ENCODE data around the gene COL7A1.

Gene COL7A1

DNA sequence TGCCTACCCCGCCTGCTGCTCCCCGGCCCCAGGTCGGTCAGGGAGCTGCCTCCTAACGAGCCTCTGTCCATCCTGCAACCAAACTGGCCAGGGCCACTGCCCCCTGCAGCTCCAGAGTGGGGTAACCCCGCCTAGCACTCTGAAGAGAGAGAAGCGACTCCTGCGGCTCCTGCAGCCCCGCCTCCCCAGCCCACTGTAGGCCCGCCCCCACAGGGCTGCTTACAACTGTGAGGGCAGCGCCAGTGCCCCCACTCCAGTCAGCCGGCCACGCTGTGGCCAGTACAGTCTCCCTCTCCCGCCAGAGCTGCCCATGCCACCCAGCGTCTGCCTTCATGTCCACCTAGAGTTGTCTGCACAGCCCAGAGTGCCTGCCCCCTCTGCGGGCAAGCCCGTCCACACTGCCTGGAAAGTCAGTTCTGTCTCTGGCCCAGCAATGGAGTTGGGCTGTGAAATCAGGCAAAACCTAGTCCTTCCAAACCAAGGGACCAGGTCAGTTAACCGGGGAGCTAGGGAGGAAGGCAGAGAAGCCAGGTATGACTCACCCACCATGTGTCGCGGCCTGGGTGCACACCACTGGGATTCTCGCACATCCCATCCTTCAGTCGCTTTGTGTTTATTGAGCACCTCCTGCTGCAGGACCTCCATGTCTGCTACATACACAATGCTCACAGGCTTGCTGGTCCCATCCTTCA is 33.9 kb downstream of the COL7A1 start:
- H3K4me3 ChIP-seq (replicated peaks; ENCODE audit: low read depth, low read length), result no peak overlapping the region
- no peak for DNase-seq (ENCODE audit: extremely low read depth, low read depth)
- TF ChIP-seq, protein P1, sequence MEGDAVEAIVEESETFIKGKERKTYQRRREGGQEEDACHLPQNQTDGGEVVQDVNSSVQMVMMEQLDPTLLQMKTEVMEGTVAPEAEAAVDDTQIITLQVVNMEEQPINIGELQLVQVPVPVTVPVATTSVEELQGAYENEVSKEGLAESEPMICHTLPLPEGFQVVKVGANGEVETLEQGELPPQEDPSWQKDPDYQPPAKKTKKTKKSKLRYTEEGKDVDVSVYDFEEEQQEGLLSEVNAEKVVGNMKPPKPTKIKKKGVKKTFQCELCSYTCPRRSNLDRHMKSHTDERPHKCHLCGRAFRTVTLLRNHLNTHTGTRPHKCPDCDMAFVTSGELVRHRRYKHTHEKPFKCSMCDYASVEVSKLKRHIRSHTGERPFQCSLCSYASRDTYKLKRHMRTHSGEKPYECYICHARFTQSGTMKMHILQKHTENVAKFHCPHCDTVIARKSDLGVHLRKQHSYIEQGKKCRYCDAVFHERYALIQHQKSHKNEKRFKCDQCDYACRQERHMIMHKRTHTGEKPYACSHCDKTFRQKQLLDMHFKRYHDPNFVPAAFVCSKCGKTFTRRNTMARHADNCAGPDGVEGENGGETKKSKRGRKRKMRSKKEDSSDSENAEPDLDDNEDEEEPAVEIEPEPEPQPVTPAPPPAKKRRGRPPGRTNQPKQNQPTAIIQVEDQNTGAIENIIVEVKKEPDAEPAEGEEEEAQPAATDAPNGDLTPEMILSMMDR (IDR thresholded peaks at IDR 0.05; ENCODE audit: low read depth, low read length, missing control alignments), result peak; percentile 19

DNA sequence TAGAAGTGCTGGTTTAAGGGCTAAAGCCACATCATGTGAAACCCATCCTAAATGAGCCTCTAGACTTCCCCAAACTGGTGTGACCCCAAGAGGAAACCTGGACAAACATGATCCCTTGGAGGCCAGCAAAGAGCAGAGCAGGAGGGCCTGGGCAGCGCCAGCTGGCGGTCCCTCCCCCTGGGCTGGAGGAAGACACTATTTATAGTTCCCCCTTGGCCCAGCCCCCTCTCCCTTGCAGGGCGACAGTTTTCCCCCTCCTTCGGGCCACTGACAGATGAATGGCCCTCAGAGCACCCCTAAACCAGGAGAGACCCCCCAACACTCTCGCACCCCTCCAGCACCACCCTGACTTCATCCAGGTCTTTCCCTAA is 34.5 kb downstream of the COL7A1 start:
- no peak for DNase-seq (ENCODE audit: extremely low read depth, low read depth)
- TF ChIP-seq, protein P1 (IDR thresholded peaks at IDR 0.05; ENCODE audit: low read depth, low read length, missing control alignments), result no peak
- H3K4me3 ChIP-seq (replicated peaks; ENCODE audit: low read depth, low read length), result no peak overlapping the region

DNA sequence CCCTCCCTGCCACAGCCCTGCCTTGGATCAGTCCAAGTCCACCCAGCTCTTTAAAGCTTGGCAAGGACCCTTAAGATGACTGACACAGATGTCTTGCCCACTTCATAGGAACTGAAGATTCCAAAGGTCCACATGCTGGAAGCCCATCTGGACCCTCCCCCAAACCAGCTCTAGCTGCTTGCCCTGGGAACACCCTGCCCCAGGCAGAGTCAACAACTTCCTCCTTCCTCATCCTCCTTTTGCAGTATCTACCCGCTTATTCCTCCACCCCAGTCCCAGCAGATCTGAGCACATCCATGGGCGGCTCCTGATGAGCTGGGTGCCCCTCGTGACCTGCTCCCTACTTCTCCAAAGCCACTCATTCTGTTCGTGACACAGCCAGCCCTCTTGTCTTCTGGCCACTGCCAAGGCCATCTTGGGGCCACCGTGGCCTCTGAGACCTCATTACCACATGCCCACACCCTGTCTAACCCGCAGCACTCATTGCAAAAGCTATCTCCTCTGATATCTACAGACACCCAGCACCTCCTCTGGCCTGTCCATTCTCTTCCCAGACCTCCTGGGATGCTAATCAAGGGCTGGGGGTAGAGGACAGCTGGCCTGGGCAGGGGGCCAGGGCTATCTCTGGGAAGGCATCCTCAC is 36.5 kb downstream of the COL7A1 start:
- no peak overlapping the region for H3K4me3 ChIP-seq (replicated peaks; ENCODE audit: low read depth, low read length)
- TF ChIP-seq, protein P1 (IDR thresholded peaks at IDR 0.05; ENCODE audit: low read depth, low read length, missing control alignments), result no peak
- no peak for DNase-seq (ENCODE audit: extremely low read depth, low read depth)

DNA sequence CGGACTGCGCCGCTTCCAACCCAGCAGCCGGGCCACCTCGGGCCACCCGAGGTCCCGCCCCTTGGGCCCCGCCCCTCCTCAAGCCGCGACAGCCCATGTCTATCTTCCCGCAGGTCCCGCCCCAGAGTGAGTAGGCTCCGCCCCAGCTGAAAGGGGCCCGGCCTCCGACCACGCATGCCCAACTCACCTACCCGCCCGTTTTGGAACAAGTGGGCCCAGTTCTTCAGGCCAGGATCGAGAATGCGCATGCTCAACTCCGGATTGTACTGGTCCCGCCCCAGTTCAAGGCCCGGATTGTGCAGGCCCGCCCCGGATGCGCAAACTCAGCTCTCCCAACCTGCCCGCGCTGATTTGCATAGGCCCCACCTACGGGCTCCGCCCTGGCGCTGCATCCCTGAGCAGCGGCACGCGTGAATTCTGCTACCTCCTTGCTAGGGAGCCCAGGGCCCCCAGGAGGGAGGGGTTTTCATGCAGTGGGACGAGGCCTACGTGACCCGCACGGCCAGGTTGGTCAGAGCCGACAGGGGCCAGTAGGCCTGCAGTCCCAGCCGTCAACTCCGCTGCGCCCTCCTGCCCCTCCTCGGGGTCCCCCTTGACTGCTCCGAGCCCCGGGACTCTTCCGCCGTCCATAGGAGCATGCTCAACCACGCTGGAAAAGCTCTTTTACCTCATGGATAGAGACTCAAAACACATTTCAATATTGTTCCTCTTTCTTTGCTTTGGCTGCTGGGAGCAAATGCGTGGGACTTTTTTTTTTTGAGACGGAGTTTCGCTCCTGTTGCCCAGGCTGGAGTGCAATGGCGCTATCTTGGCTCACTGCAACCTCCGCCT is 38.1 kb downstream of the COL7A1 start, which contains the start of gene PFKFB4:
Gene PFKFB4 (minus strand): TSS at position 8 of the 831 bp plus-strand sequence. CDS start 26 bp downstream, outside the sequence.
- DNase-seq (ENCODE audit: extremely low read depth, low read depth), result peak; percentile 98
- TF ChIP-seq, protein P1 (IDR thresholded peaks at IDR 0.05; ENCODE audit: low read depth, low read length, missing control alignments), result no peak

DNA sequence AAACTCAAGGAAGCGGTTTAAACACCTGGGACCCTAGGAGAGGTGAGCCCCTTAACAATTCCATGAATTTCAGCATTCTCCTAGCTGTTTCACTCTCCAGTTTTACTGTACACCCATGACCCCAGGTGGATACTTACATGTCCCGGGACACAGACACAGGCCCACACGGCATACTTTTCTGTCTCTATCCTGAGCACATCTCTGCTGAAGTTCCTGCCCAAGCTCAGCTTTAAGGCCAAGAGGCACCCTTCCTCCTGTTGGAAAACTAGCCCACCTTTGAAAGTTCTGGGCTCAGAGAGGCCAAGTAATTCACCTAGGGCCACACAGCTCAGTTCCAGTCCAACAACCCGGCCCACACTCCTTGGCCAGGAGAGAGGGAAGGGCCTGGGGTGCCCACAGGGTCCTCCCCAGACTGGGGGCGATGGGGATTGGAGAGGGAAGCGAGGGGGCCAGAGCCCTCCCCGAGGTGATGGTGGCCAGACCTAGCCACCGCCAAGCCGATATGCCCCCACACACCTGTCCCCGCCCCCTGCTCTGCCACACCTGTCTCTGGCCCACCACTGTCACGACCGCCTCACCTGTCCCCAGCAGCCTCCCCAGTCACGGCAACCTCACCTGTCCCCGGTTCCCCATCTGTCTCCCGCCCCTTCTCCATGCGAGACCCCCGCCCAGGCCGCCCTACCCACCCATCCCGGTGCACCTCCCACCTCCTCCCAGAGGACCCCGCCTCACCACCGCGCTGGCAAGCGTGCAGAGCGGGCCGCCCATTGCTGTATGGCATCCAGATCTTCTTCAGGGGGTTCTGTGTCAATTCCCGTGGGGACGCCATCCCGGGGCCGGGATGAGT is 39.0 kb downstream of the COL7A1 start:
- DNase-seq (ENCODE audit: extremely low read depth, low read depth), result no peak
- TF ChIP-seq, protein P1 (IDR thresholded peaks at IDR 0.05; ENCODE audit: low read depth, low read length, missing control alignments), result no peak
- H3K4me3 ChIP-seq (replicated peaks; ENCODE audit: low read depth, low read length), result peak overlapping the region; percentile 47

More for the DNA sequence above, 38.1 kb downstream of the COL7A1 start, which contains the start of gene PFKFB4:
- peak within 1 kb of the TSS; percentile 47 for H3K4me3 ChIP-seq (replicated peaks; ENCODE audit: low read depth, low read length)

All from HFF-Myc (cell line).